SK-N-SH treated with all-trans-retinoic acid at 6 μM for 48 hours (cell line): ENCODE results near the gene SYTL3.

Experiments
- BACH2 ChIP-seq: fragments of 250-450 bp; sonication (Bioruptor Pico); IDR thresholded peaks from 2 replicates; pipeline ENCODE4 v1.9.0; 2021; ENCODE audit warnings: mild to moderate bottlenecking, borderline replicate concordance
- ESRRG ChIP-seq: fragments of 250-450 bp; sonication (Bioruptor Pico); IDR thresholded peaks from 2 replicates; pipeline ENCODE4 v1.6.1; 2021; ENCODE audit warnings: mild to moderate bottlenecking
- GLIS3 ChIP-seq: fragments of 250-450 bp; sonication (Bioruptor Pico); IDR thresholded peaks from 2 replicates; pipeline ENCODE4 v1.5.0; 2020; ENCODE audit warnings: mild to moderate bottlenecking, moderate library complexity
- OSR1 ChIP-seq: fragments of 250-450 bp; sonication (Bioruptor Pico); IDR thresholded peaks from 2 replicates; pipeline ENCODE4 v1.8.0; 2022; ENCODE audit warnings: moderate library complexity, mild to moderate bottlenecking, inconsistent platforms
- POU6F1 ChIP-seq: fragments of 250-450 bp; sonication (Bioruptor Pico); IDR thresholded peaks from 2 replicates; pipeline ENCODE4 v1.8.0; 2021; ENCODE audit warnings: low read depth, mild to moderate bottlenecking, moderate library complexity, borderline replicate concordance
- SNAI2 ChIP-seq: fragments of 250-450 bp; sonication (Bioruptor Pico); IDR thresholded peaks from 2 replicates; pipeline ENCODE4 v1.5.0; 2020; ENCODE audit warnings: mild to moderate bottlenecking, moderate library complexity
- TCF4 ChIP-seq: fragments of 250-450 bp; sonication (Bioruptor Pico); IDR thresholded peaks from 2 replicates; pipeline ENCODE4 v1.8.0; 2021; ENCODE audit warnings: mild to moderate bottlenecking, moderate library complexity, borderline replicate concordance
- ZC3H10 ChIP-seq: fragments of 250-450 bp; sonication (Bioruptor Pico); IDR thresholded peaks from 2 replicates; pipeline ENCODE4 v1.5.1; 2021; ENCODE audit warnings: mild to moderate bottlenecking, moderate library complexity
- ZFP3 ChIP-seq: fragments of 250-450 bp; sonication (Bioruptor Pico); IDR thresholded peaks from 2 replicates; pipeline ENCODE4 v1.5.0; 2020; ENCODE audit warnings: mild to moderate bottlenecking, moderate library complexity
- ZNF565 ChIP-seq: fragments of 450-650 bp; formaldehyde crosslinking; conservative IDR thresholded peaks from 2 replicates; pipeline ENCODE4 v1.5.0; 2020; ENCODE audit warnings: low read depth, mild to moderate bottlenecking, moderate library complexity

GRCh38 chr6:158780246-158780884 is 130.5 kb downstream of the SYTL3 start:
- no peak for TF ChIP-seq ZFP3 (CRISPR knock-in tag)
- no peak for TF ChIP-seq ESRRG
- TF ChIP-seq SNAI2 = no peak
- no peak for TF ChIP-seq ZNF565 (CRISPR knock-in tag)
- TF ChIP-seq GLIS3 (CRISPR knock-in tag) = no peak
- TF ChIP-seq BACH2 (CRISPR knock-in tag) = no peak
- no peak for TF ChIP-seq TCF4 (CRISPR knock-in tag)
- no peak for TF ChIP-seq OSR1 (CRISPR knock-in tag)
- no peak for TF ChIP-seq POU6F1 (CRISPR knock-in tag)
- TF ChIP-seq ZC3H10 = no peak
